ENCODE data around the gene CKS2. TPM values are rescaled to one million over a fixed set of nuclear protein-coding genes. Genes with fewer than 3 reads are reported as not detected.
"Not testable (repeated sequence)": the region's sequence is repeated elsewhere in the genome, so short reads cannot be mapped to it uniquely, and the experiment has no call there.

The CKS2 gene
- 389 and 393 TPM in 2 replicates for polyA plus RNA-seq (2014; cell fraction: cytosol; rRNA removed)
- polyA plus RNA-seq (2014; cell fraction: nucleus; rRNA removed), result 222 and 336 TPM in 2 replicates

DNA sequence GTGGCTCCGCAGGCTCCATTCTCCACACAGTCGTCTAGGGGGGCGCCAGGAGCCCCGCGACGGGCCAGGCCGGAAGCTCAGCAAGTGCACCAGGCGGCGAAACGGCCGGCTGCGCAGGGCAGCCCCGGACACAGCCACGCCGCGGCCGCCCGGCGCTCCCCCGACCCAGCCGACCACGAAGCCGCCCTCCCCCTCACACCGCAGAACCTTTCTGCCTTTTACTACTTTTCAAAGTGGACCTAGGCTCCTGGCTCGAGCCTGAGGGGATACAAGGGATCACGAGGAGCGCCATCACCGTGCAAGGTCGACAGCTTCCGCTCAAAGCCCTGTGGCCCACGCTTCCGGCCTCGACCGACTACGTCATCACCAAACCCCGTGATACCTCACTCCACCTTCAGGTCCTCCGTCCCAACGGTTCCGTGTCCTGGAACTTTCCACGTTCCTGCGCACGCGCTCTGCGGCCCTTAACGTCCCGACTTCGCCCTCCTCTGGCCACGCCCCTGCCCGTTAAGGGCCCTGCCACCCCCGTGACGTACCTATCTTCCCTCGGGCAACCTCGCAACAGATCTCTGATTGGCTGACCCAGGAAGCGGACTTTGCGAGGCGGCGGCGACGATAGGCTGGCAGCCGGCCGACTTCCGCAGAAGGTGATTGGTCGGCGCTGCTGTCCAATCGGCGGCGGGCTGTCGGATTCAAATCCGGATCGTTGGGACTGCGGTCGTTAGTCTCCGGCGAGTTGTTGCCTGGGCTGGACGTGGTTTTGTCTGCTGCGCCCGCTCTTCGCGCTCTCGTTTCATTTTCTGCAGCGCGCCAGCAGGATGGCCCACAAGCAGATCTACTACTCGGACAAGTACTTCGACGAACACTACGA is at the start of gene CKS2:
Gene CKS2 (plus strand): TSS at position 721 of the 871 bp plus-strand sequence. CDS start 98 bp downstream, at position 819.
- peak; percentile 100 for DNase-seq (ENCODE audit: low spot score)

DNA sequence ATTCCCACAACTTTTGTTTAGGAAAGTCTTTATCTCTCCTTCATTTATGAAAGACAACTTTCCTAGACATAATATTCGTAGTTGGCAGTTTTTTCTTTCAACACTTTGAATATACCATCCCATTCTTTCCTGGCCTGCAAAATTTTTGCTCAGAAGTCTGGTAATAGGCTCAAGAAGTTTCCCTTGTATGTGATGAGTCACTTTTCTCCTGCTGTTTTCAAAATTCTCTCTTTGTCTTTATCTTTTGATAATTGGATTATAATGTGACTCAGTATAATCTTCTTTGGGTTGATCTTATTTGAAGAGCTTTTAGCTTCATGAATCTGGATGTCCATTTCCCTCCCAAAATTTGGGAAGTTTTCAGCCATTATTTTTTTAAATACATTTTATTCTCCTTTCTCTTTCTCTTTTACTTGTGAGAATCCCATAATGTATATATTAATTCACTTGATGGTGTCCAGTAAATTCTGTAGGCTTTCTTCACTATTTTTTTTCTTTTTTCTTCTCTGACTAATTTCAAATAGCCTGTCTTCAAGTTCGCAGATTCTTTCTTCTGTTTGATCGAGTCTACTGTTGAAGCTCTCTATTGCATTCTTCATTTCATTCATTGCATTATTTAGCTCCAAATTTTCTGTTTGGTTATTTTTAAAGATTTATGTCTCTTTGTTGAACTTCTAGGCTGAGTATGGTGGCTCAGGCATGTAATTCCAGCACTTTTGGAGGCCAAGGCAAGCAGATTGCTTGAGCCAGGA is 37.3 kb upstream of the CKS2 start:
- no peak for DNase-seq (ENCODE audit: low spot score)

DNA sequence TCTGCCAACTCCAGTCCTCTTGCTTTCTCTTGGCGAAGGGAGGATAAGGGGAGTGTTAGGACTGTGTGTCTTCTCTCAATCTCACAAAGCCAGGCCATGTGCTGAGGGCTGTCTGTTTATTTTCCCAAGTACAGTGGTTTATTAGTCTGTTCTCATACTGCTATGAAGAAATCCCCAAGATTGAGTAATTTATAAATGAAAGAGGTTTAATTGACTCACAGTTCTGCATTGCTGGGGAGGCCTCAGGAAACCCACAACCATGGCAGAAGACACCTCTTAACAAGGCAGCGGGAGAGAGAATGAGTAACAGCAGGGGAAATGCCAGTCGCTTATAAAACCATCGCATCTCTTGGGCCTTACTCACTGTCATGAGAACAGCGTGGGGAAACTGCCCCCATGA is 36.2 kb upstream of the CKS2 start:
- no peak for DNase-seq (ENCODE audit: low spot score)

DNA sequence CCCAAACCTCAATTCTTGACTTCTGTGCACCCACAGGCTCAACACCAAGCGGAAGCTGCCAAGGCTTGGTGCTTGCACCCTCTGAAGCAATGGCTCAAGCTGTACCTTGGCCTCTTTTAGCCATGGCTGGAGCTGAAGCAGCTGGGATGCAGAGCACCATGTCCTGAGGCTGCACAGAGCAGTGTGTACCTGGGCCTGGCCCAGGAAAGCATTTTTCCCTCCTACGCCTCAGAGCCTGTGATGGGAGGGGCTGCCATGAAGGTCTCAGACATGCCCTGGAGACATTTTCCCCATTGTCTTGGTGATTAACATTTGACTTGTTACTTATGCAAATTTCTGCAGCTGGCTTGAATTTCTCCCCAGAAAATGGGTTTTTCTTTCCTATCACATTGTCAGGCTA is 35.0 kb upstream of the CKS2 start:
- DNase-seq (ENCODE audit: low spot score), result not testable (repeated sequence)

DNA sequence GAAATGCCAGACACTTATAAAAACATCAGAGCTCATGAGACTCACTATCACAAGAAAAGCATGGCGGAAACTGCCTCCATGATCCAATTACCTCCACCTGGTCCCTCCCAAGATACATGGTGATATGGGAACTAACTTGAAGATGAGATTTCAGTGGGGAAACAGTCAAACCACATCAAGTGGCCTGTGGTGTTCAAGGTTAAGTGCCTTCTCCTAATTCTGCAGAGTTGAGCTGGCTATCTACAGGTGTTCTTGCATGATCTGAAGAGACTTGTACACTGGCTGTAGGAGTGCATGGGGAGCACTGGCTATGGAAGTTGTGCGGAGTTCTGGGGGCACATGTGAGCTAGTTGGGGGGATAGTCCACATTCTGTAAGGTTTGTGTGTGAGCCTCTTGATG is 34.0 kb upstream of the CKS2 start:
- DNase-seq (ENCODE audit: low spot score), result no peak

DNA sequence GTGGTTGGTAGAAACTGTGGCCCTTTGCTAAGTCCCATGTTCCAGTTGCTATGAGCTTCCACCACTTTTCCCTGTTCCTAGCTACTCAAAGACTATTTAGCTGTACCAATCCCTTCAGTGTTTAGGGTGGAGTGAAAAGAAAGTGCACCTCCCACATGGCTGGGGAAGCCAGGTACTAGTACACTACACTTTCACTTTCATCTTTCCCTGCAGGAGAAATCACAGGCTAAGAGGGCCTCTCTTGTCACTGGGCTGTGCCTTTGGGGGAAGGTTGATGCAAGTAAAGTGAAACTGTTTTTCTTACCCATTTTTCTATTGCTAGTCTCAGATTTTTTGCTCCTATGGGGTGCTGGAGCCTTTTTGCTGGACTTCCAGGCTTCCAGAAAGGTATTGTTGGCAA is 33.5 kb upstream of the CKS2 start:
- no peak for DNase-seq (ENCODE audit: low spot score)

DNA sequence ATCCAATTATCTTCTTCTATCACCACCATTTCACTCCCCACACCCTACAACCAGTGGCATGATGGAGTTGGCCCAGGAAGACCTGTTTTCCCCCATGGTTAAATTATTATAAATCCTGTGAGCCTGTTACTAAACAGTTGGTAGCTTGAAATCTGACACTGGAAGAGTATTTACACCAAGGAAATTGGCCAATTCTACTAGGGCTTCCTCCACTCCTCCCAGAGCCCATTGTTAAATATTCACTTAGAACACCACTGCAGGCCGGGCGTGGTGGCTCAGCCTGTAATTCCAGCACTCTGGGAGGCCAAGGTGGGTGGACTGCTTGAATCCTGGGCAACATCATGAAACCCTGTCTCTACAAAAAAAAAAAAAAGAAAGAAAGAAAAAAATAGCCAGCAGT is 32.4 kb upstream of the CKS2 start:
- DNase-seq (ENCODE audit: low spot score), result no peak

DNA sequence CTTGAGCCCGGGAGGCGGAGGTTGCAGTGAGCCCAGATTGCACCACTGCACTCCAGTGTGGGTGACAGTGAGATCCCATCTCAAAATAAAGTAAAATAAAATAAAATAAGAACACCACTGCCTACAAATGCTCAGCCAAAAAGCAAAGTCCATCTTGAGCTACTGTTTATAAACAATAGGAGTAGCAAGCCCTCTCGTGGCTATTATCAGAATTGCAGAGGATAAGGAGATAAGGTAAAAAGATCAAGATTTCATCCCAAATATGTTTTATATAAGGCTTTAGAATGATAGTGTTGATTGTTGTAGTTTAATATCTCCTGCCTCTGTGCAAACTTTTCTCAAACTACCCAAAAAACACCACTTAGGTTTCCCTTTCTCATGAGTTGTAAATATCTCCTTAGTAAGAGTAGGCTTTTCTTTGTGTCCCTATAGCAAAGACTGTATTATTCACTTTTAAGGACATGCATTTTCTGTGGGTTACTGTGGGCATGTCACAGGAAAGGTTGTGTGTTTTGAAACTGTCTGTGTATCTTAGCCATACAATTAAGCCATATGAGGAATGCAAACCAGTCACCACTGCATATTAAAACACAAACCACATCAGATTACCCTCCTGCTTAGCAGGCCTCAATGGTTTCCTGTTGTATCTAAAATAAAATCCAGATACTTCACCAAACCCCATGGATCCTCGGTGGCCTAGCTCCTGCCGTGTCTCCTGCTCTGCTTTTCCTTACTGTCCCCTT is 31.8 kb upstream of the CKS2 start:
- peak; percentile 31 for DNase-seq (ENCODE audit: low spot score)

DNA sequence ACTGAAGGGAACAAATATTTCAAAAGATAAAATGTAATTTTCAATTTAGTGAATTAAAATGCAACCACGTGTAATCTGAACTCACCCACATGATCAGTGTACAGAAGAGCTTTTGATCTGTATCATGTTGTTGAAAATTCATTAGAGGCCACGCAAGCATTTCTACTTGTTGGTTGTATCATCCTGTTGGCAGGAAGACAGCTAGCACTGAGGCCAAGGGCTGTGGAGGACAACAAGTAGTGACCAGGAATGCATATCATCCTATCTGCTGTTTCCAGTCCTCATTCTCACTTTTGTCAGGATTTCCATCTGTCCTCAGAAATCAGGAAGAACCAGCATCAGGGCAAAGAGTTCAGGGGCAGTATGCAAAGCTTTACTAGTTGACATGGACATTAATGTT is 29.9 kb upstream of the CKS2 start:
- DNase-seq (ENCODE audit: low spot score), result no peak

DNA sequence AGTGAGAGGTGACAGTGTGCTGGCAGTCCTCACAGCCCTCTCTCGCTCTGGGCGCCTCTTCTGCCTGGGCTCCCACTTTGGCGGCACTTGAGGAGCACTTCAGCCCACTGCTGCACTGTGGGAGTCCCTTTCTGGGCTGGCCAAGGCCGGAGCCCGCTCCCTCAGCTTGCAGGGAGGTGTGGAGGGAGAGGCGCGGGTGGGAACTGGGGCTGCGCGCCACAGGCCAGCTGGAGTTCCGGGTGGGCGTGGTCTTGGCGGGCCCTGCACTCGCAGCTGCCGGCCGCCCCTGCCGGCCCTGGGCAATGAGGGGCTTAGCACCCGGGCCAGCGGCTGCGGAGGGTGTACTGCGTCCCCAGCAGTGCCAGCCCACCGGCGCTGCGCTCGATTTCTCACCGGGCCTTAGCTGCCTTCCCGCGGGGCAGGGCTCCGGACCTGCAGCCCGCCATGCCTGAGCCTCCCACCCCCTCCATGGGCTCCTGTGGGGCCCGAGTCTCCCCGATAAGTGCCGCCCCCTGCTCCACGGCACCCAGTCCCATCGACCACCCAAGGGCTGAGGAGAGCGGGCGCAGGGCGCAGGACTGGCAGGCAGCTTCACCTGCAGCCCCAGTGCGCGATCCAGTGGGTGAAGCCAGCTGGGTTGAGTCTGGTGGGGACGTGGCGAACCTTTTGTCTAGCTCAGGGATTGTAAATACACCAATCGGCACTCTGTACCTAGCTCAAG is 28.6 kb upstream of the CKS2 start:
- not testable (repeated sequence) for DNase-seq (ENCODE audit: low spot score)

DNA sequence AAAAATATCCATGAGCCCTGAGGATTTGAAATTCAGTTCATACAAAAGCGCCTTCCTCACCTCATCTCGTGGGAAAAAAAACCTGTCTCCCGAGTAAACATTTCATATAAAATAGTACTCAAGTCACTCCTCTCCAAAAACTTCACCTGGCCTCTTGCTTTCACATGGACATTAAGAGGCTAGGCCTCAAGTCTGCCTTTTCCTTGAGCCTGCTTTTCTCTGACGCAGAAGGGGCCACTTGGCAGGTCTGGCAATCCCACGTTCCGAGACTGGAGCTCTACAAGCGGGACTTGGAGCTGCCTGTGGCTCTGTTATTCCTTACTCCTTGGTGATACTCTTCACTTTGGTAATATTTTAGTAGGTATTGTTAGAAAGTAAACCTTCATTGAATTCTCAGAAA is 26.9 kb upstream of the CKS2 start:
- no peak for DNase-seq (ENCODE audit: low spot score)

DNA sequence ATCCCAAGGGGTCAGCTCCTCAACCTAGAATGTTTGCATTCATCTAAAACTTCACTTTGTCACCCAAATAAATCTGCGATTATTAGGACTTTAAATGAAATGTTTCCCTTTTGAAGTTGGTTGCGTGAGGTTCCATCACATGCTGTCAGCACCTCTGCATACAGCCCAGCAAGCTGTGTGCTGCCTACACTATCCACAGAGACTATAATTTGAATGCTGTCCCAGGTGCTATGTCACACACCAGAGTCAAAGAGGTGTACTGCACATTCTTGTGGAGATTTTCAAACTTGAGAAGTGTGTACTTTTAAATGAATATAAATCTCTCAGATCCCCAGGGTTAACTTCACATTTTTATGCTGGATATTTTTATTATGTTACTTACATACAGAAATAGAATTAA is 19.3 kb upstream of the CKS2 start:
- no peak for DNase-seq (ENCODE audit: low spot score)

DNA sequence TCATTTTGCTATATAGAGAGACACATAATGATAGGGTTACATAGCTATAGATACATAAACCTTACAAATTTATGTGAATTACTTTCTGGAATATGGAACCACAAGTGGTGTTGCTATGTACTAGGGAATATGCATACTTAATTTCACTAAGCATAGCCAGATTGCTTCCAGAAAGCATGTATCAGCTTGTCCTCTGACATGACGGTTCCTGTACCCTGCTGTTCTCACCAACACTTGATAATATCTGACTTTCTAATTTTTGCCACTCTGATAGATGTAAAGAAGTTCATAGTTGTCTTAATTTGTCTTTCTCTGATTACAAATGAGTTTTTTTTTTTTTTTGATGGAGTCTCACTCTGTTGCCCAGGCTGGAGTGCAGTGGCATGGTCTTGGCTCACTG is 18.0 kb upstream of the CKS2 start:
- DNase-seq (ENCODE audit: low spot score), result no peak

DNA sequence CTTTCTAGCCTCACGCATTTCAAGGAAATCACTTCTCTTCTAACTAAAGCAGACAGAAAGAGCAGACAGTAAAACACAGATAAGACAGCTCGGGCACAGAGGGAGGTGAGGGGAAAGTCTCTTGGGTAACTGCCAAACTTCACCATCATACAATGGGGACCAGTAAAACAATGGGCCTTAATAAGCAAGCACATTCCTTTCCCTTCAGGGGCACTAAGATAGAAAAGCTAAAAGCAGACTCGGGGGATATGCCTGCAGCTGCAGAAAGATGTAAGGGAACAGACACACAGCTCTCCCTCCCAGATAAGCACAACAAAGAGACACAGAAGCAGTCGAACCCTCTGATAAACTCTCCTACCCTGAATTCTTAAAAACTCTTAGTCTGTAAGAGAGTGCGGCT is 15.6 kb upstream of the CKS2 start:
- no peak for DNase-seq (ENCODE audit: low spot score)

DNA sequence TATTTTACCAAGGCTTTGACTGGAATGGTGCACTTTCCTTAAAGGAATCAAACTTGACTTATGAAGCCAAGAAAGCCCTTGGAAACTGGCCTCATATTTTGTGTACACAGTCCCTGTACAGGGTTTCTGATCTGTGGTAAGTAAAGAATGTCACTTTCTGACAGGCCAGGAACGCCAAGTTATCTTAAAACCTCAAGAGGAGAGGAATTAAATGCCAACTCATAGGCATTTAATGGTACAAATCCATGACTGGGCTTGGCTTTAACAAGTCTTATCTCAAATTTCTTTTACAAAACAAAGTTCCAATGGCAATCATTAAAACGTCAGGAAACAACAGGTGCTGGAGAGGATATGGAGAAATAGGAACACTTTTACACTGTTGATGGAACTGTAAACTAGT is 9.0 kb upstream of the CKS2 start:
- not testable (repeated sequence) for DNase-seq (ENCODE audit: low spot score)

DNA sequence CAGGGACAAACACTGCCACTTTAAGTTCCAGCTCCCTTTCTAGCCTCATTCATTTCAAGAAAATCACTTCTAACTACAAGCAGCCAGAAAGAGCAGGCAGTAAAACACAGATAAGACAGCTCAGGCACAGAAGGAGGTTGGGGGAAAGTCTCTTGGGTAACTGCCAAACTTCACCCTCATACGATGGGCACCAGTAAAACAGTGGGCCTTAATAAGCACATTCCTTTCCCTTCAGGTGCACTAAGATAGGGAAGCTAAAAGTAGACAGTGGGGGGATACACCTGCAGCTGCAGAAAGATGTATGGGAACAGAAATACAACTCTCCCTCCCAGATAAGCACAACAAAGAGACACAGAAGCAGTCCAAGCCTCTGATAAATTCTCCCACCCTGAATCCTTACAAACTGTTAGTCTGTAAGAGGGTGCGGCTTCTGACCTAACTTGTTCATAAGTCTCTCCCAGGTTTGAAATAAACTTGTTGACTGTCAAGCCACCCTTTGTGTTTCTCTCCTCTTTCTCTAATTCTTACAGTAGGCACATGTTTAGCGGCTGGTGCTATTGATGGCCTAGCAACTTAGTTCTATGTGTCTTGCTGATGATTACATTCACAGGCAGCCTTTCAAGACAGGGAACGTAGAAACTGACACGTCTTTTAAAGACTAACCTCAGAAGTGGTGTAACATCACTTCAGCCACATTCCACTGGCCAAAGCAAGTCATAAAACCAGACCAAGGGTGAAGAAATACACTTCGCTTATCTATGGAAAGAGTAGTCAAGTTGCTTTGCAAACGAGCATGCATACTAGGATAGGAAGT is 6.8 kb upstream of the CKS2 start:
- no peak for DNase-seq (ENCODE audit: low spot score)

DNA sequence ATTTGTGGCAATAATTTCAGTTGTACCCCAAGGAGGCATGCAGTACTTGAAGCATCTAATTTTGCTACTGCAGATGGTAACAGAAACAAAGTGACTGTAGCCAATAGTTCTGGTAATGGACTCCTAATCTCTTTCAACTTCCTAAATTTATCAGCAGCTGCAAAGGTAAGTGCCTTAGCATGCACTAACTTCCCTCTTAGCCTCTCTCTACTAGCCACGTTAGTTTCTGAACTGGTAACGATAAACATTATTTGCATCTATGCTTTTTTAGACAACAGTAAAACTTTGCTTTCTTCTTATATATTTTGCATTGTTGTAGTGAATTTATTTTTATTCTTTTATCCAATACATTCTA is 6.2 kb upstream of the CKS2 start:
- no peak for DNase-seq (ENCODE audit: low spot score)

DNA sequence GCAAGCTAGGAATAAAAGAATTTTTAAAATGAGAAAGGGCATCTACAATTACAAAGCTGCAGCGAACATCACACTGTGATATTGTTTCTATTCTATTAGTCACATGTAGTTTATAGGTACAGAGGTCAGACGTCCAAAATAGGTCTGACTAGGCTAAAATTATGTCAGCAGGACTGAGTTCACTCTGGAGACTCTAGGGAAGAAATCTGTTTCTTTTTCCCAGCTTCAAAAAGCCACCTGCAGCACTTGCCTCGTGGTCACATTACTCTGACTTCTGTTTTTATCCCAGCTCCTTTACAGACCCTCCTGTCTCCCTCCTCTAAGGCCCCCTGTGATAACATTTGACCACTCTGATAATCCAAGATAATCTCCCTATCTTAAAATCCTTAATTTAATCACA is 5.1 kb upstream of the CKS2 start:
- no peak for DNase-seq (ENCODE audit: low spot score)

DNA sequence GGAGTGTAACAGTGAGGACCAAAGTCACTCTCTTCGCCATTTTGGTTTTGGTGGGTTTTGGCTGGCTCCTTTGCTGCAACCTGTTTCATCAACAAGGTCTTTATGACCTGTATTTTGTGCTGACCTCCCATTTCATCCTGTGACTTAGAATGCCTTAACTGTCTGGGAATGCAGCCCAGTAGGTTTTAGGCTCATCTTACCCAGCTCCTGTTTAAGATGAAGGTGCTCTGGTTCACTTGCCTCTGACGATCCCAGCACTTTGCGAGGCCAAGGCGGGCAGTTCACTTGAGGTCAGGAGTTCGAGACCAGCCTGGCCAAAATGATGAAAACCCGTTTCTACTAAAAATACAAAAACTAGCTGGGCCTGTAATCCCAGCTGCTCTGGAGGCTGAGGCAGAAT is 1.8 kb upstream of the CKS2 start:
- DNase-seq (ENCODE audit: low spot score), result no peak

DNA sequence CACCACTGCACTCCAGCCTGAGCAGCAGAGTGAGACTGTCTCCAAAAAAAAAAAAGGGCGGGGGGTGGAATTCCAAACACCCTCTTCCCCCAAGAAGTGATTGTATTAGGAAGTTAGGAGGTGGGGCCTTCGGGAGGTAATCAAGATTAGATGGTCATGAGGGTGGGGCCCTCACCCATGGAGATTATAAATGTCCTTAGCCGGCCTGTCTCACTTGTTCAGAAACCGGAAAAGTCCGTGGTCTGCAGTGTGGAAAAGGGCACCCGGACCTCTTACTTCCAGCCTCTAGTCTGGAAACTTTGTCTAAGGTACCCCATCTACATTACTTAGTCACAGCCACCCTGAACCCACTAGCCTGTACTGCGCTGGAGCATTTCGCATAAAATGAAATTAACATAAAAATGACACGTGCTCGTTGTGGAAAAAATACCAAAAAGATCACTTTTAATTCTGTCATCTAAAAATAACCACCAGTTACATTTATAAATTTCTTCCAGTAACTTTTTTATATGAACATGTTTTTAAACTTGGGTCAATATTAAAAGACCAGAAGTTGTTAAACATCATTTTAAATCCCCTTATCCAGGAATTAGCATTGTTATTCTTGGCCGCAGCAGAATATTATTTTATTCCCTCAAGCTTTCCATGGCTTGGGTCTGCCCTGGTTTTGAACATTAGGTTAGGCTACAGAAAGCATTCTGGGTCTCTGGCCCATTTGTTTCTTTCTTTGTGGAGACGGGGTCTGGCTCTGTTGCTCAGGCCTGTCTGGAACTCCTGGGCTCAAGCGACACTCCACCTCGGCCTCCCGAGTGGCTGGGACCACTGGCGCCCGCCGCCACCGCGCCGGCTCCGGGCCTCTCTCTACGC is 1.2 kb upstream of the CKS2 start:
- DNase-seq (ENCODE audit: low spot score), result peak; percentile 5
